Neural progenitor cell (in vitro differentiated cells): Measurements from ENCODE around the gene FBXW2. TPM values are rescaled to one million over a fixed set of nuclear protein-coding genes. Genes with fewer than 3 reads are reported as not detected.

ENCODE experiments used
- DNase-seq: peaks from one replicate; pipeline ENCODE4 v3.0.0-alpha.2; 2016; ENCODE audit warnings: low spot score
- H2AFZ ChIP-seq: fragments of 200-600 bp; sonication (generic); replicated peaks from 2 replicates; pipeline ENCODE4 v1.6.1; 2016; ENCODE audit warnings: antibody characterized with exemption
- H3F3A ChIP-seq: fragments of 200-600 bp; sonication (generic); 2 replicates; pipeline ENCODE4 v1.6.1; 2016; ENCODE audit warnings: antibody characterized with exemption, low read depth
- H3K27ac ChIP-seq: fragments of 200-600 bp; sonication (generic); 2 replicates; pipeline ENCODE4 v1.5.1; 2016; ENCODE audit warnings: mild to moderate bottlenecking
- H3K27me3 ChIP-seq: fragments of 200-600 bp; sonication (generic); 2 replicates; pipeline ENCODE4 v1.6.1; 2016; ENCODE audit warnings: mild to moderate bottlenecking, moderate library complexity
- H3K36me3 ChIP-seq: fragments of 200-600 bp; sonication (generic); 2 replicates; pipeline ENCODE4 v1.5.1; 2016
- H3K4me1 ChIP-seq: fragments of 200-600 bp; sonication (generic); 2 replicates; pipeline ENCODE4 v1.6.1; 2016; ENCODE audit warnings: mixed run types
- H3K4me2 ChIP-seq: fragments of 200-600 bp; sonication (generic); 2 replicates; pipeline ENCODE4 v1.6.1; 2016
- H3K4me3 ChIP-seq: fragments of 200-600 bp; sonication (generic); 2 replicates; pipeline ENCODE4 v1.5.1; 2016
- H3K79me2 ChIP-seq: fragments of 200-600 bp; sonication (generic); 2 replicates; pipeline ENCODE4 v1.6.1; 2016; ENCODE audit warnings: low read depth
- H3K9ac ChIP-seq: fragments of 200-600 bp; sonication (generic); 2 replicates; pipeline ENCODE4 v1.6.1; 2016
- H3K9me3 ChIP-seq: fragments of 200-600 bp; sonication (generic); 2 replicates; pipeline ENCODE4 v1.5.1; 2016; ENCODE audit warnings: low read depth
- H4K20me1 ChIP-seq: fragments of 200-600 bp; sonication (generic); 2 replicates; pipeline ENCODE4 v1.6.1; 2016; ENCODE audit warnings: low read depth
- H3K27ac Mint-ChIP-seq: 3 replicates; pipeline ENCODE4 v1.8.0; 2021; ENCODE audit warnings: mixed read lengths
- H3K27me3 Mint-ChIP-seq: 2 replicates; pipeline ENCODE4 v1.8.0; 2022; ENCODE audit warnings: low read depth, mild to moderate bottlenecking, inconsistent platforms, moderate library complexity, mixed read lengths; ENCODE audit not compliant: insufficient read depth
- H3K36me3 Mint-ChIP-seq: 3 replicates; pipeline ENCODE4 v1.8.0; 2021; ENCODE audit warnings: mixed read lengths
- H3K4me1 Mint-ChIP-seq: 3 replicates; pipeline ENCODE4 v1.8.0; 2021; ENCODE audit warnings: mixed read lengths
- H3K4me3 Mint-ChIP-seq: 3 replicates; pipeline ENCODE4 v1.8.0; 2021; ENCODE audit warnings: mild to moderate bottlenecking, moderate library complexity, mixed read lengths
- H3K9me3 Mint-ChIP-seq: 3 replicates; pipeline ENCODE4 v1.8.0; 2020; ENCODE audit warnings: mixed read lengths
- CTCF ChIP-seq: fragments of 200-600 bp; sonication (generic); IDR thresholded peaks from 2 replicates; pipeline ENCODE4 v1.5.1; 2017; ENCODE audit warnings: antibody characterized with exemption, mild to moderate bottlenecking
- EZH2 ChIP-seq: fragments of 200-600 bp; sonication (generic); IDR thresholded peaks from 2 replicates; pipeline ENCODE4 v1.6.1; 2017; ENCODE audit warnings: antibody characterized with exemption, mild to moderate bottlenecking, moderate library complexity
- EZH2phosphoT487 ChIP-seq: fragments of 200-600 bp; sonication (generic); IDR thresholded peaks from 2 replicates; pipeline ENCODE4 v1.6.1; 2017; ENCODE audit warnings: antibody characterized with exemption
- total RNA-seq: library from RNA; depleted of rRNA; stranded (reverse); fragments of >200 nt; gene quantifications from 2 replicates; pipeline ENCODE4 v1.2.3, GENCODE V29; 2015; ENCODE audit warnings: low replicate concordance

The FBXW2 gene
- total RNA-seq, 1 donor from 2014 or later: 32.7 TPM

GRCh38 chr9:120707170-120707569, 86.0 kb downstream of the FBXW2 start:
- Histone ChIP-seq H4K20me1 (no peaks in the 10 kb centered on the region), H3K79me2 (peaks cover 14% of the 10 kb centered on the region), H3K27me3 (no peaks in the 10 kb centered on the region), H3K27ac (no peak overlapping the region), H3F3A (no peaks in the 10 kb centered on the region), H3K4me3 (no peak overlapping the region), H3K36me3 (no peaks in the 10 kb centered on the region), H2AFZ (no peak overlapping the region), H3K4me1 (peaks cover 4% of the 10 kb centered on the region), H3K9ac (no peak overlapping the region), H3K4me2 (no peak overlapping the region), H3K9me3 (no peaks in the 10 kb centered on the region)
- Mint-ChIP-seq H3K4me3 (no peak overlapping the region), H3K9me3 (no peaks in the 10 kb centered on the region), H3K27ac (no peak overlapping the region), H3K36me3 (peaks cover 4% of the 10 kb centered on the region), H3K4me1 (peaks cover 36% of the 10 kb centered on the region), H3K27me3 (peaks cover 2% of the 10 kb centered on the region)
- TF ChIP-seq EZH2 (no peak), CTCF (no peak), EZH2phosphoT487 (no peak)
- no peak for DNase-seq

Other genes with a start within 250 kb of the FBXW2 start
- gene CDK5RAP2, start 213.2 kb downstream of the FBXW2 start, total RNA-seq: 62.5 and 72.6 TPM in 2 replicates
- gene MEGF9, start 78.9 kb downstream of the FBXW2 start, total RNA-seq: 5.0 and 6.2 TPM in 2 replicates
- 4.6 and 8.7 TPM in 2 replicates for gene PSMD5, start 49.5 kb upstream of the FBXW2 start, total RNA-seq
- 27.4 and 45.1 TPM in 2 replicates for gene PHF19, start 83.8 kb upstream of the FBXW2 start, total RNA-seq
- 3.2 and 4.5 TPM in 2 replicates for gene TRAF1, start 133.4 kb upstream of the FBXW2 start, total RNA-seq